OCI-M2 (cell line): Measurements from ENCODE around the gene RNF19B.

ENCODE experiments used
- DNase-seq: peaks from one replicate; lab custom pipeline; 2025; ENCODE audit not compliant: unreplicated experiment; lab: John Stamatoyannopoulos, UW

The RNF19B gene

GRCh38 chr1:32902535-32902920, 62.1 kb downstream of the RNF19B start:
- DNase-seq, result no peak

DNA sequence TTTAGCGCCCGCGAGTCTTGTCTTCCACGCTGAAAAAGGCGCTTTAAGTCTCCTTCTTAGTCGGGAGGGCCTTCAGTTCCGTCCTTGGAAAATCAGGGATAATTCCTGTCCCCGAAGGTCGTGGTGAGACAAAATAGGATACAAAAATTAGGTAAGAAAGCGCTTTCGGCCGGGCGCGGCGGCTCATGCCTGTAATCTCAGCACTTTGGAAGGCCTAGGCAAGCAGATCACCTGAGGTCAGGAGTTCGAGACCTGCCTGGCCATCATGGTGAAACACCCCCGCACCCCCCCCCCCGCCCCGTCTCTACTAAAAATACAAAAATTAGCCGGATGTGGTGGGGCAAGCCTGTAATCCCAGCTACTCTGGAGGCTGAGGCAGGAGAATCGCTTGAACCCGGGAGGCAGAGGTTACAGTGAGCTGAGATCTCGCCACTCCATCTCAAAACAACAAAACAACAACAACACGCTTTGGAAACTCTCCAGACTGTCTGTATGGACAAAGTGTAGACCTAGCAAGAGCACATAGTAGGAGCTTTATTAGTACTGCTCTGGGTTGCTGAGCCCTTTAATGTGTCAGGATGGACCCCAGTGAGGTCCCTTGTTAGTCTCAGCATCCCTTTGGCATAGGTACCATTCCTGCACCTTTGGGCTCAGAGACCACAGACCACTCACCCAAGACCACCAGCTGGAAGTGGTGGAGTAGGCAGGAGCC, 62.6 kb downstream of the RNF19B start:
- no peak for DNase-seq

DNA sequence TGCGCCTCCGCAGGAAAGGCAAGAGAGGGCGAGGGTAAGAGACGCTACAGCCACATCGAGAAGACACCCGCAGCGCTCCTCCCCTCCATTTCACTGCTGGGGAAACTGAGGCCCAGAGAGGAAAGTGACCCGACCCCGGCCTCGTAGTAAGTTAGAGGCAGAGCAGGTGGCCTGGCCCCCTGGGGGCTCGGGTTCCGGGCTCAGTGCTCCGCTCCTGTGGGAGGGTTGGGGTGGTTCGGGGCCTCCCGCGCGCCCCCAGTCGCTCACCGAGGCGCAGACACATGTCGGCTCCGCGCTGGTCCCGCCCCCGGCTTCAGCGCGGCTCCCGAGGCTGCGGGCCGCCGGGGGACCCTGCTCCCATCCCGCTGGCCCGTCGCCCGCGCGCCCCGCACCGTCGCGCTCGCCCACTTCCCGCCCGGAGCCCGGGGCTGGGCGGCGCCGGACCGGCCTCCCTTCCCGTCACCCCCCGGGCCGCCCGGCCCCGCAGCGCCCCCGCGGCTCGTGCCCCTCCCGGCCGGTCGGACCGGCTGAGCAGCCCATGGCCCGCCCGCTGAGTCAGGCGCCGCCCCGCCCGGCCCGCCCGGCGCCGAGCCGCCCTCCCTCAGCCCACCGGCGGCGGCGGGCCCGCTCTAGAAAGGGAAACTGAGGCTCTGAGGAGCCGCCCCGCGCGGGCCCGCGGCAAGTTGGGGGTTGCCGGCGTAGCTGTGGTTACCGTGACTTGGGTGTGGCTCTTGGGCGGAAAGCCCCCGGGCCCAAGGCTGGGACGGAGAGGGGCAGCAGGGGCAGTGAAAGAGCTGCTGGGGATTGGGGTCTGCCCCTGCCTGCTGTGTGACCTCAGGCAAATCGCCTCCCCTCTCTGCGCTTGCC, 63.4 kb downstream of the RNF19B start, which contains the start of gene TMEM54:
Gene TMEM54 (minus strand): TSS at position 434 of the 867 bp plus-strand sequence. CDS start 151 bp downstream, at position 283.
- DNase-seq, result no peak

DNA sequence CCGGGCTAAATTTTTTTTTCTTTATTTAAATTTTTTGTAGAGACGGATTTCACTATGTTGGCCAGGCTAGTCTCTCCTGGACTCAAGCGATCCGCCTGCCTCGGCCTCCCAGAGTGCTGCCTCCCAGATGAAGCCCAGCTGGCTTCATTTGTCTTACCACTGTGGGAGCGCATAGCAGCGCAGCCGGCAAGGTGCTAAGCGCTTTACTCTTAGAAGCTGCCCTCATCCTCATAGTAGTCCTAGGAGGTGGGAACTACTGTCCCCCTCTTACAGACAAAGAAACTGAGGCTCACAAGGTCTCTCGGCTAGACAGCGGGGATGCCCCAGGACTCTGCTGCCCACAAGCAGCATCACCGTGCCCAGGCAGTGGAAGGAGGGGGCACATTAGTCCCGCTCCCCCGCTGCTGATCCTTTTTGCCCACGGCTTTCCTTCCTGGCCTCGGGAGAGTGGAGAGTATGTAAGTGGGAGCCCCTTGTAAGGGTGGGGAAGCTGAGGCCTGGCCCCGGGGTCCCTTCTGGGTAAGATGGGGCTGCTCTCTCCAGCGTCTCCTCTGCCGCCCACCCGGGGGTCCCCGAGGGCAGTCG, 64.1 kb downstream of the RNF19B start:
- no peak for DNase-seq

DNA sequence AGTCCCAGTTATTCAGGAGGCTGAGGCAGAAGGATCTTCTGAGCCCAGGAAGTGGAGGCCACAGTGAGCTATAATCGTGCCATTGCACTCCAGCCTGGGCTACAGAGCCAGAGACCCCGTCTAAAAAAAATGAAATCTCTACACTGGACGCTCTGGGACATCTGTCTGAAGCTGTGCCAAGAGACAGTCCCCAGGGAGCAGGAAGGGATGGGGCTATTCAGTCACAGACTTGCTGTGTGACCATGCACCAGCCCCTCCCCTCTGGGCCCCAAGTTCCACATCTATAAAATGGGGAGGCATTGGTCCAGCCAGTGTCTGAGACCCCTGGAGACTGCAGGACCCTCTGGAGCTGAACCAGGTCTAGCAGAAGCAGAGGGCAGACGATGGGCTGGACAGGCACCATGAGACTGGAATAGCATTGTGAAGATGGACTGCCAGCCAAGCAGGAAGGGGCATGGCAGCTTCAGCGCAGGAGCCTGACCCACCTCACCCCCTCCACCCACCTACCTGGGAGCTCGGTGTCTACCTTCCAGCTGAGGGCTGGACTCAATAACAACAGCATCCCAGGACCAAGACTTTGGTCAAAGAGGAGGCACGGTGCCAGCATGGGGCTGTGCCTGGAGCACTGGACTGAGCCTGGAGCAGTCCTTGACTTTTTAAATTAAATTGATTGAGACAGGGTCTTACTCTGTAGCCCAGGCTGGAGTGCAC, 64.9 kb downstream of the RNF19B start:
- no peak for DNase-seq

DNA sequence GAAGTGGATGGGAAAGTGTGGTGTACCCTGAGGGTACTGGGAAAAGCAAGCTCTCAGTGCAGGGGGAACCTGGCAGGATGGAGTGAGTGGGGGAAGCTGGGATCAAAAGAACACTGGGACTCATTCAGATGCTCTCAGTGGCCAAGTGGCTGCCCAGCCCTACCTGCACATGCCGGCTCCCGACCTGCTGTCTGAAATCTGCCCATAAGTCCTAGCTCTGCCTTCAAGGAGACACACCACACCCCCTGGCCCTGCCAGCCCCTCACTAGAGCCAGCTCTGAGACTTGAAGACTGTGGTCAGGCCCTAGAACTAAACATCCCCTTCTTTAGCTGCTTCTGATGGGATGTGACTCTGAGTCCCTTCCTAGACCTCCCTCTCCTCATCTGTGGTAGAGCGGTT, 65.7 kb downstream of the RNF19B start:
- DNase-seq, result no peak

DNA sequence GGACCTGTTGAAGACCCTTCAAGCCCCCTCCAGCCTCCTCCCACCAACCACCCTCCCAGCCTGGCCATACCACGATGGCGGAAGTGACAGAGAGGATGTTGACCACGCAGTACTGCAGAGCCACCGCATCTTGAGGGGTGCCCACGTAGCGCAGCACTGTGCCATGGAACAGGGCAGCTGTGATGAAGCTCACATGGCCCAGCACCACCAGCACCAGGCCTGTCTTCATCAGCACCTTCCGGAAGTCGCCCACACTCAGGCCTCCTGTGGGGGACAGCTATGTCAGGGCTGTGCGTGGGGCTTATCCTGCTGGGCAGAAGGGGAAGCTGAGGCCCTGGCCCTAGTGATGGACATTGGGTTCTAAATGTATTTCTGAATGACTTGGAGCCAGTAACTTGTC, 66.6 kb downstream of the RNF19B start:
- no peak for DNase-seq

- no peak for DNase-seq
Measured at GRCh38 chr1:32897082-32898049, 67.2 kb downstream of the RNF19B start.

DNA sequence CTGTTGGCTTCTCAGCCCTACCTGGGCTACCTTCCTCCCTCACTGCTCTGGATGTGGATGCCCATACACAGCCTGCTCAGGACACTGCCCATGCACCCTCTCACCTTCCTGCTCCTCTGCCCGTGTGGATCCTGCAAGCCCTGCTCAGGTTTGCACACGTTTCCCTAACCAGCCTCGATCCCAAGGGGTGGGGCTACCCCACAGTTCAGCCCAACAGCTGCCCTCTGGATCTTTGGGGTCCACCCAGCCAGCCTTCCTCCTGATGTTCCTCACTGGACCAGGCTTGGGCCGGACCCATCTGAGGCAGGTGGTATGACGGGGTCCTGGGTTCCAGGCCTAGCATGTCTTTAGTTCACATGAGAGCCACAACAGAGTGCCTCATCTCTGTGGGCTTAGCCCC, 68.2 kb downstream of the RNF19B start:
- DNase-seq, result no peak

- DNase-seq, result no peak
Measured at GRCh38 chr1:32895325-32896215, 69.0 kb downstream of the RNF19B start.

- no peak for DNase-seq
Measured at GRCh38 chr1:32894681-32895080, 69.9 kb downstream of the RNF19B start.

- DNase-seq, result no peak
Measured at GRCh38 chr1:32894019-32894600, 70.5 kb downstream of the RNF19B start.

DNA sequence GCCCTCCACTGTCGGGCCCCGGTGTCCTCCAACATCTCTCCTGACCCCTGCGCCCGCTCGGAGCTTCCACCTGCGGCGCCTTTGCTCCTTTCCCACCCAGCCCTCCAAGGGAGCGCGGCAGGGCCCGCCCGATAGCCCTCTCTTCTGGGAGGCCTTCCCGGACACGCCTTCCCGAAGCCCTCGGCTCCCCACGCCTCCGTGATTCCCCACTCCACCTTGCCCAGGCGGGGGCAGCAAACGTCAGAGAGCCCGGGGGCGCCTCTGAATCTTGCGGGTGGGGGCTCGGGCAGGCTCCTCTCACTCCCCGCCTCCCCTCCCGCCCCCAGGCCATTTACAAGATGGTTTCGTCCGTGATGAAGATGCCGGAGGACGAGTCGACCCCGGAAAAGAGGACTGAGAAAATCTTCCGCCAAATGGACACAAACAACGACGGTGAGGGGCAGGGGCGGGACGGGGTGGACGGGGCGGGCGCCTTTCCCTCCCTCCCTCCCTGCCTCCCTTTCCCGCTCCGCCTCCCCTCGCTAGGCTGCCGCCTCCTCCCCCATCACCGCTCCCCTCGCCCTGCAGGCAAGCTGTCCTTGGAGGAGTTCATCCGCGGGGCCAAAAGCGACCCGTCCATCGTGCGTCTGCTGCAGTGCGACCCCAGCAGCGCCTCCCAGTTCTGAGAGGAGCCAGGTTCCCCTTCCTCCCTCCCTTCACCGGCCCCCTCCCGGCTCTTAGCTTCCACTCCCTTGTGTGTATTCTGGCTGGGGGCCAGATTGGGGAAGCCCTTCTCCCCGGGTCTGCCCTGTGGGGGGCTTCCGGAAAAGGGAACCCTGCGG, 71.2 kb downstream of the RNF19B start:
- no peak for DNase-seq

DNA sequence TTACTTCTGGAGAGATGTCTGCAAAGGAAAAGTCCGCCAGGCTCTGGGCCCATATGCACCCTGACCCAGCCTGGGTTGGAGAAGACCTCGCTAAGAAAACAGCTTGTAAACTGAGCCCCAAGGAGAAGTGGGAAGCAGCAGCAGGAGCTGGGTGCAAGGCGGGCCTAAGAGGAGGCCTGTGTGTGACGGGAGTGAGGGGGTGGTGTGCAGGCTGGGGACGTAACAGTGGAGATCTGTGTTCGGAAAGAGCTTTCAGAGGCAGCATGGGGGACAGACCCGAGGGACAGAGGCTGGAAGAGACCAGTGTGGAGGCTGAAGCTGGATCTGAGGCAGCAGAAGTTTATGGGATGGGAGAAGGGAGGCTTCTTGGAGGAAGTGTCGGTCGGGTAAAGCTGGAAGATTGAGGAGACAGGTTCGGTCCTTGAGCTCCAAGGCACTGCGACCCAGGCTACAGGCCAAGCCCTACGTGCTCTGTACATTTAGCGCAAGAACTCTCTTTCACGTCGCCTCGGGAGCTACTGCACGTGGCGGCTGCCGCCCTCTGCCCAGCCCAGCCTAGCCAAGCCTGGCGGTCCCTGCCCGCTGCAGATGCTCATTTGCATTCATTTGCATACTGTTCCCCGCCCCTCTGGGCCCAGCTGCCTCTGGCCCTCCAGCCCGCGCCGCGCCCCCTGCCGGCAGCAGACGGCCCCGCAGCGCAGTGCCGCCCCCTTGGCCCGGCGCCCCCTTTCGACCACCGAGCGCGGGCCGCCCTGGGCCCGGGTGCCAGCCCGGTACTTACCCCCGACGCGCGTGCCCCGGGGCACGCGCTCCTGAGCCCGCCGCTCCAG, 72.0 kb downstream of the RNF19B start:
- no peak for DNase-seq

GRCh38 chr1:32891630-32892029, 73.0 kb downstream of the RNF19B start:
- no peak for DNase-seq

DNA sequence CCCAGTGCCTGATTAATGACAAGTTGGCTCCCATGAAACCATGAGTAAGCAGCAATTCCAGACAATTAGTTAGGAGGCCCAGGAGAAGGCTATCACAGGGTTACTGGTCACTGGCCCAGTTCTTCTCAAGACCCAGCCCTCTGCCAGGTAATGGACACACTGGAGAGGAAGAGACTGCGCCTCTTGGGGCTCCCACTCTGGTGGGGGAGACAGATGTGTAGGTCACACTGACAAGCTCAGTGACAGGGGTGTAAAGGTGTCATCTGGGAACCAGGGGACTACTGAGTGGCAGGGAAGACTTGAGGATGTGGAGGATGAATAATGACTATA, 73.4 kb downstream of the RNF19B start:
- DNase-seq, result no peak
